Measurements from ENCODE around the gene ADH5. TPM values are rescaled to one million over a fixed set of nuclear protein-coding genes. Genes with fewer than 3 reads are reported as not detected.

ADH5 gene
- total RNA-seq, 3 donors from 2014 or later (not counting 1 experiment from before 2014, with no cell fraction given), result 54.3 to 80.4 (median 62.5) TPM

DNA sequence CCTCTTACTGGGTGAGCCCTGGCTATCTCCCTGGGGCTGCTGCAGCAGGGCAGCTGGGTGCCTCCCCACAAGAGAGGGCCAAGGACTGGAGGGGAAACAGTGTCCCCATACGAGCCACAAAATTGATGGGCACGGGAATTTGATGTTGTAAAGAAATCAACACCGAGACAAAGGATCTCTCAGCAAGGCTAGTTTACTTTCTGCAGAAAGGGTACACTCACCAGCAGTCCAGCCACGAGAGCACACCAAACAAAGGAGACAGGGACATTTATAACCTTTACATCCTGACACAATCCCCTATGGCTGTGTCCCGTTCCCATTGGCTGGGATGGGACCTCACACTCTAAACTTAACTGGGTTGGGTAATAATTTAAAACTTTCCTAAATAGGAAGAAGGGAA is 67.2 kb downstream of the ADH5 start:
- no peak overlapping the region for H3K4me3 Mint-ChIP-seq

More for the DNA sequence above, 67.2 kb downstream of the ADH5 start:
- Mint-ChIP-seq H3K27me3 (ENCODE audit: low read depth in 2 of 2) (no peaks in the 10 kb centered on the region), H3K36me3 (peaks cover 9% of the 10 kb centered on the region), H3K27ac (no peak overlapping the region), H3K9me3 (peaks cover 3 to 11% of the 10 kb centered on the region in 2 donors), H3K4me1 (peaks cover 51 to 67% of the 10 kb centered on the region in 2 donors)
- H3K4me3 ChIP-seq (ENCODE audit: low read length), result no peak overlapping the region
- 100% methylated on average over 4 of the region's 5 CpGs for WGBS (ENCODE audit: insufficient coverage)
- DNase-seq, result no peak
- H3K27ac ChIP-seq (ENCODE audit: low read length), result no peak overlapping the region
- H3K27me3 ChIP-seq (ENCODE audit: control insufficient read depth, insufficient read depth, low read length), result no peaks in the 10 kb centered on the region
- H3K4me1 ChIP-seq (ENCODE audit: control insufficient read depth, insufficient read depth, low read length), result no peaks in the 10 kb centered on the region
- no peak for ATAC-seq
- intact Hi-C loops (cut with micrococcal nuclease), result no loop called here
- H3K36me3 ChIP-seq (ENCODE audit: control insufficient read depth, insufficient read depth, low read length), result peaks cover 2% of the 10 kb centered on the region
- peaks cover 15% of the 10 kb centered on the region for H3K9me3 ChIP-seq (ENCODE audit: control insufficient read depth, insufficient read depth, low read length)
- no peak for TF ChIP-seq CTCF (IDR thresholded peaks at IDR 0.05)

Other genes with a start within 250 kb of the ADH5 start
- gene EIF4E, start 159.7 kb downstream of the ADH5 start, total RNA-seq, result 10 to 100 TPM; 67.4 to 92.4 (median 75.5) TPM
- gene METAP1, start 93.1 kb downstream of the ADH5 start, total RNA-seq, result 10 to 100 TPM; 41.1 to 54.3 (median 41.5) TPM
- not detected for gene ADH4, start 55.5 kb upstream of the ADH5 start, total RNA-seq
- not detected for gene ADH6, start 130.5 kb upstream of the ADH5 start, total RNA-seq
- gene ADH1A, start 202.2 kb upstream of the ADH5 start, total RNA-seq, result not detected
- not detected for gene ADH1B, start 232.6 kb upstream of the ADH5 start, total RNA-seq